IMR-90 (cell line): ENCODE data around the gene PNMA6E. TPM values are rescaled to one million over a fixed set of nuclear protein-coding genes. Genes with fewer than 3 reads are reported as not detected.

Source experiments
- ATAC-seq: fragments of 200-7000 bp; cut with Tn5 transposase; 2 replicates; pipeline ENCODE4 v1.9.1; 2020; ENCODE audit warnings: low read depth, mild to moderate bottlenecking, moderate library complexity
- BruUV-seq: library from RNA; stranded (reverse); fragments of 400-500 nt; replicated peaks from 2 replicates; lab custom pipeline; 2021; lab: Mats Ljungman, UMichigan
- CTCF ChIA-PET: fragments of 300-600 bp; formaldehyde crosslinking; extraction: SDS; loops from one replicate; lab custom pipeline; 2021; ENCODE audit warnings: antibody characterized with exemption; lab: Yijun Ruan, JAX
- POLR2A ChIA-PET: fragments of 300-600 bp; sonication (Branson Sonifier 250); formaldehyde crosslinking; loops from one replicate; lab custom pipeline; 2022; ENCODE audit warnings: antibody characterized with exemption; ENCODE audit not compliant: unreplicated experiment; lab: Charles Lee
- DNase-seq: peaks from one replicate; pipeline ENCODE4 v3.0.0; 2013
- H2AFZ ChIP-seq: replicated peaks from 2 replicates; pipeline ENCODE3; 2013; ENCODE audit warnings: low read length, mild to moderate bottlenecking; ENCODE audit not compliant: poor library complexity
- H2AK5ac ChIP-seq: 2 replicates; pipeline ENCODE4 v1.6.1; 2013; ENCODE audit warnings: low read depth, low read length, inconsistent platforms
- H2AK9ac ChIP-seq: replicated peaks from 2 replicates; pipeline ENCODE3; 2013; ENCODE audit warnings: mild to moderate bottlenecking, low read depth, low read length, moderate library complexity; ENCODE audit not compliant: poor library complexity
- H2BK120ac ChIP-seq: 2 replicates; pipeline ENCODE4 v1.6.1; 2013; ENCODE audit warnings: low read depth, low read length, inconsistent platforms
- H2BK15ac ChIP-seq: 3 replicates; pipeline ENCODE4 v1.6.1; 2013; ENCODE audit warnings: low read depth, low read length, inconsistent platforms
- H2BK20ac ChIP-seq: 2 replicates; pipeline ENCODE4 v1.6.1; 2013; ENCODE audit warnings: low read depth, mild to moderate bottlenecking, inconsistent platforms, low read length, moderate library complexity
- H2BK5ac ChIP-seq: 2 replicates; pipeline ENCODE4 v1.6.1; 2013; ENCODE audit warnings: mild to moderate bottlenecking, low read depth, low read length, inconsistent platforms; ENCODE audit not compliant: poor library complexity, severe bottlenecking
- H3K14ac ChIP-seq: replicated peaks from 2 replicates; pipeline ENCODE4 v1.6.1; 2013; ENCODE audit warnings: low read depth, low read length, inconsistent platforms
- H3K18ac ChIP-seq: 2 replicates; pipeline ENCODE4 v1.6.1; 2013; ENCODE audit warnings: low read depth, low read length, control low read depth
- H3K23ac ChIP-seq: 2 replicates; pipeline ENCODE4 v1.6.1; 2013; ENCODE audit warnings: low read depth, low read length, inconsistent platforms
- H3K27ac ChIP-seq: 2 replicates; pipeline ENCODE4 v1.5.1; 2013; ENCODE audit warnings: mild to moderate bottlenecking, control low read depth, low read length; ENCODE audit not compliant: insufficient read depth
- H3K27me3 ChIP-seq: 2 replicates; pipeline ENCODE4 v1.6.1; 2013; ENCODE audit warnings: low read length; ENCODE audit not compliant: control insufficient read depth, insufficient read depth
- H3K36me3 ChIP-seq: 2 replicates; pipeline ENCODE4 v1.6.1; 2013; ENCODE audit warnings: low read length, mixed read lengths; ENCODE audit not compliant: control insufficient read depth, insufficient read depth
- H3K4ac ChIP-seq: 2 replicates; pipeline ENCODE4 v1.6.1; 2013; ENCODE audit warnings: low read depth, low read length, inconsistent platforms
- H3K4me1 ChIP-seq: 2 replicates; pipeline ENCODE4 v1.6.1; 2013; ENCODE audit warnings: low read length, mixed read lengths; ENCODE audit not compliant: control insufficient read depth, insufficient read depth
- H3K4me2 ChIP-seq: 2 replicates; pipeline ENCODE4 v1.6.1; 2013; ENCODE audit warnings: low read depth, mild to moderate bottlenecking, control low read depth, low read length, moderate library complexity
- H3K4me3 ChIP-seq: 2 replicates; pipeline ENCODE4 v1.5.1; 2013; ENCODE audit warnings: low read depth, mild to moderate bottlenecking, control low read depth, low read length, moderate library complexity; ENCODE audit not compliant: insufficient read depth
- H3K56ac ChIP-seq: 2 replicates; pipeline ENCODE4 v1.6.1; 2013; ENCODE audit warnings: low read length, inconsistent platforms; ENCODE audit not compliant: insufficient read depth; ENCODE audit errors: extremely low read depth
- H3K79me1 ChIP-seq, 2 experiments: 2 replicates each; pipeline ENCODE4 v1.6.1; 2013; ENCODE audit warnings: low read length in 2 of 2, inconsistent platforms in 1 of 2, low read depth in 1 of 2
- H3K9ac ChIP-seq: 2 replicates; pipeline ENCODE4 v1.6.1; 2013; ENCODE audit warnings: low read depth, low read length, control low read depth
- H3K9me1 ChIP-seq: 2 replicates; pipeline ENCODE4 v1.6.1; 2013; ENCODE audit warnings: low read length, inconsistent platforms; ENCODE audit not compliant: insufficient read depth
- H3K9me3 ChIP-seq: 2 replicates; pipeline ENCODE4 v1.6.1; 2013; ENCODE audit warnings: low read length; ENCODE audit not compliant: control insufficient read depth, insufficient read depth
- H4K20me1 ChIP-seq: 2 replicates; pipeline ENCODE4 v1.6.1; 2013; ENCODE audit warnings: low read length, inconsistent platforms; ENCODE audit not compliant: insufficient read depth
- H4K5ac ChIP-seq: 2 replicates; pipeline ENCODE4 v1.6.1; 2013; ENCODE audit warnings: mild to moderate bottlenecking, low read depth, low read length, control low read depth
- H4K8ac ChIP-seq, 2 experiments: 2 replicates each; pipeline ENCODE4 v1.6.1; 2013; ENCODE audit warnings: low read depth in 2 of 2, low read length in 2 of 2, control low read depth in 1 of 2, inconsistent platforms in 1 of 2
- H4K91ac ChIP-seq: 2 replicates; pipeline ENCODE4 v1.6.1; 2013; ENCODE audit warnings: low read depth, low read length, inconsistent platforms; ENCODE audit not compliant: insufficient read depth
- BHLHE40 ChIP-seq: fragments of 150-350 bp; IDR thresholded peaks from 2 replicates; pipeline ENCODE4 v1.6.1; 2016; ENCODE audit warnings: mild to moderate bottlenecking, low read depth, low read length
- CHD1 ChIP-seq: IDR thresholded peaks from 2 replicates; pipeline ENCODE4 v1.6.1; 2012; ENCODE audit warnings: low read depth, low read length, improper control_type of control experiment
- CTCF ChIP-seq: conservative IDR thresholded peaks from 2 replicates; pipeline ENCODE4 v1.5.1; 2012; ENCODE audit warnings: mild to moderate bottlenecking, low read depth, low read length, improper control_type of control experiment
- ELK1 ChIP-seq: fragments of 150-350 bp; IDR thresholded peaks from 2 replicates; pipeline ENCODE4 v1.6.1; 2016; ENCODE audit warnings: low read depth, mild to moderate bottlenecking, low read length, moderate library complexity, borderline replicate concordance
- MAFK ChIP-seq: IDR thresholded peaks from 2 replicates; pipeline ENCODE4 v1.6.1; 2012; ENCODE audit warnings: low read depth, low read length, improper control_type of control experiment
- MAZ ChIP-seq: IDR thresholded peaks from 2 replicates; pipeline ENCODE4 v1.6.1; 2012; ENCODE audit warnings: low read depth, mild to moderate bottlenecking, low read length, improper control_type of control experiment, moderate library complexity, borderline replicate concordance
- NFE2L2 ChIP-seq: fragments of 150-350 bp; IDR thresholded peaks from 2 replicates; pipeline ENCODE4 v1.6.1; 2016; ENCODE audit warnings: low read depth, mild to moderate bottlenecking, low read length
- POLR2A ChIP-seq: IDR thresholded peaks from 2 replicates; pipeline ENCODE4 v1.6.1; 2012; ENCODE audit warnings: mild to moderate bottlenecking, low read depth, low read length
- RAD21 ChIP-seq: IDR thresholded peaks from 2 replicates; pipeline ENCODE4 v1.6.1; 2012; ENCODE audit warnings: low read length, improper control_type of control experiment
- RCOR1 ChIP-seq: IDR thresholded peaks from 2 replicates; pipeline ENCODE4 v1.6.1; 2012; ENCODE audit warnings: mild to moderate bottlenecking, low read length, improper control_type of control experiment; ENCODE audit not compliant: insufficient replicate concordance
- RFX5 ChIP-seq: IDR thresholded peaks from 2 replicates; pipeline ENCODE4 v1.8.0; 2012; ENCODE audit warnings: low read depth, mild to moderate bottlenecking, low read length, moderate library complexity
- SMC3 ChIP-seq: fragments of 150-350 bp; IDR thresholded peaks from 2 replicates; pipeline ENCODE4 v1.6.1; 2016; ENCODE audit warnings: low read depth, mild to moderate bottlenecking, antibody characterized with exemption, low read length, moderate library complexity
- WGBS, 2 experiments: methylation state at CpG; one replicate each; pipeline versions ENCODE4 v1.1.5 to v1.1.7; 2013; ENCODE audit warnings: missing lambda C conversion rate in 2 of 2; ENCODE audit not compliant: insufficient read length in 1 of 2; ENCODE audit errors: extremely low coverage in 2 of 2; 5-methylcytosine and 5-hydroxymethylcytosine counted together
- dilution Hi-C: fragments of 300-500 bp; cut with HindIII; formaldehyde crosslinking; loops from one replicate; pipeline ENCODE4 v1.14.3; 2018; ENCODE audit warnings: low sequenced_read_pairs; ENCODE audit not compliant: unreplicated experiment
- in situ Hi-C: fragments of 300-500 bp; cut with MboI; formaldehyde crosslinking; loops from 3 replicates; pipeline ENCODE4 v1.14.3; 2019; ENCODE audit warnings: low sequenced_read_pairs, inconsistent platforms, mixed read lengths
- intact Hi-C: fragments of 100-400 bp; cut with micrococcal nuclease; formaldehyde crosslinking; loops from 2 replicates; pipeline ENCODE4 v1.10.0; 2022
- polyA plus RNA-seq, 3 experiments: library from polyadenylated mRNA; depleted of rRNA; stranded (reverse); fragments of >200 nt; gene quantifications; 2 replicates each; pipeline ENCODE4 v1.2.3, GENCODE V29; 2012; ENCODE audit warnings: low replicate concordance in 1 of 3
- total RNA-seq: library from RNA; depleted of rRNA; stranded (reverse); fragments of >200 nt; gene quantifications from 2 replicates; pipeline ENCODE4 v1.2.3, GENCODE V29; 2012

PNMA6E gene
- total and polyA plus RNA-seq, 2 of the 4 experiments (the other 2 are of a cell fraction) = not detected

DNA sequence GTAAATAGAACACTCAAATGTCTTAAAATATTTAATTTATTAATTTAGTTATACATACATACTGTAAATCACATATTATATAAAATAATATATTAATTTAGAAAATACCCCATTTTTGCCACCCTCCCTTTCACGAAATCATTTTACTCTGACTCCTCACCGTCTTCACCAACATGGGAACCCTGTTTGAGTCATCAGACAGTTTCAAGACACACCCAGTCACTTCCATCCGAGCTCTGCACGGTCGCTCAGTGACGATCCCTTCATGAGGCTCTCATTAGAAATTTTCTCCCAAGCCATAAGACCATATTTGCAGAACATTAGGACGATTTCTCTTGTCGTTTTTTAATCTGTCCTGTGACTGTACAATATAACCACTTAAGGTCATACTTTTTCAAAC, 52.7 kb downstream of the PNMA6E start:
- no peak overlapping the region for H4K5ac ChIP-seq
- H3K27me3 ChIP-seq = no peaks in the 10 kb centered on the region
- no TSS peak for BruUV-seq
- no peak overlapping the region for H3K56ac ChIP-seq
- no peak overlapping the region for H3K9ac ChIP-seq
- CTCF ChIA-PET = no interaction called here
- H2BK20ac ChIP-seq = no peak overlapping the region
- no peak overlapping the region for H4K8ac ChIP-seq
- H2BK5ac ChIP-seq = no peak overlapping the region
- no peak overlapping the region for H3K4ac ChIP-seq
- no peak overlapping the region for H2AK9ac ChIP-seq
- H3K36me3 ChIP-seq = peaks cover 27% of the 10 kb centered on the region
- peaks cover 6% of the 10 kb centered on the region; the same call in 1 of the 2 replicates for H3K9me3 ChIP-seq
- dilution Hi-C loops (no loop called here), intact Hi-C loops (no loop called here), in situ Hi-C loops (no loop called here)
- peaks cover 0 to 14% of the 10 kb centered on the region in 2 experiments; a peak in 2 of 4 replicates for H3K79me1 ChIP-seq
- H3K18ac ChIP-seq = no peak overlapping the region
- POLR2A ChIA-PET = no interaction called here
- no CpG with 5 or more reads among the region's 8 CpGs for WGBS, 2 experiments
- no peak overlapping the region for H3K4me2 ChIP-seq
- no peak overlapping the region for H4K91ac ChIP-seq
- no peak overlapping the region for H2BK120ac ChIP-seq
- no peak overlapping the region for H2BK15ac ChIP-seq
- H3K23ac ChIP-seq = no peak overlapping the region
- no peak overlapping the region for H3K27ac ChIP-seq
- TF ChIP-seq POLR2A (no peak), NFE2L2 (no peak), RAD21 (no peak), CHD1 (no peak), CTCF (no peak), MAFK (no peak), RCOR1 (no peak), BHLHE40 (no peak), ELK1 (no peak), RFX5 (no peak), SMC3 (no peak), MAZ (no peak)
- no peak overlapping the region for H2AK5ac ChIP-seq
- H3K4me1 ChIP-seq = no peaks in the 10 kb centered on the region
- H3K14ac ChIP-seq = no peak overlapping the region
- ATAC-seq = no peak
- no peak overlapping the region for H3K4me3 ChIP-seq
- peaks cover 12% of the 10 kb centered on the region; the same call in 1 of the 2 replicates for H4K20me1 ChIP-seq
- no peak for DNase-seq
- no peak overlapping the region for H2AFZ ChIP-seq
- H3K9me1 ChIP-seq = no peaks in the 10 kb centered on the region
